ENCODE results near the gene CLCN3. TPM values are rescaled to one million over a fixed set of nuclear protein-coding genes. Genes with fewer than 3 reads are reported as not detected.
A peak's percentile ranks its signal among the peaks of the same experiment; 100 is the strongest.

Gene CLCN3
- total RNA-seq, 3 donors from 2014 or later (not counting 1 experiment from before 2014, with no cell fraction given): 20.7 to 26.0 (median 21.0) TPM

GRCh38 chr4:169594560-169595195 lies 25.7 kb upstream of the CLCN3 start:
- peaks cover 0 to 8% of the 10 kb centered on the region in 2 donors for H3K4me1 Mint-ChIP-seq
- no peak for TF ChIP-seq CTCF (IDR thresholded peaks at IDR 0.05)
- ATAC-seq: no peak

GRCh38 chr4:169601016-169601771 lies 19.2 kb upstream of the CLCN3 start:
- Histone ChIP-seq H3K4me3 (ENCODE audit: low read length) (no peak overlapping the region), H3K27ac (ENCODE audit: low read length) (no peak overlapping the region), H3K36me3 (ENCODE audit: control insufficient read depth, insufficient read depth, low read length) (peaks cover 21% of the 10 kb centered on the region), H3K27me3 (ENCODE audit: control insufficient read depth, insufficient read depth, low read length) (no peaks in the 10 kb centered on the region), H3K4me1 (ENCODE audit: control insufficient read depth, insufficient read depth, low read length) (no peaks in the 10 kb centered on the region), H3K9me3 (ENCODE audit: control insufficient read depth, insufficient read depth, low read length) (no peaks in the 10 kb centered on the region)
- Mint-ChIP-seq H3K27me3 (ENCODE audit: low read depth in 2 of 2) (no peaks in the 10 kb centered on the region), H3K36me3 (peaks cover 8% of the 10 kb centered on the region), H3K4me1 (peaks cover 8% of the 10 kb centered on the region in 2 donors), H3K4me3 (no peak overlapping the region), H3K9me3 (no peaks in the 10 kb centered on the region), H3K27ac (peak overlapping the region in 1 of 2 donors; percentile 24)
- no peak for DNase-seq
- no peak for TF ChIP-seq CTCF (IDR thresholded peaks at IDR 0.05)
- ATAC-seq: no peak
- intact Hi-C loops (cut with micrococcal nuclease): no loop called here

More at GRCh38 chr4:169594560-169595195, 25.7 kb upstream of the CLCN3 start:
- no peak overlapping the region for H3K27ac ChIP-seq (ENCODE audit: low read length)
- DNase-seq: no peak
- H3K9me3 ChIP-seq (ENCODE audit: control insufficient read depth, insufficient read depth, low read length): no peaks in the 10 kb centered on the region
- Mint-ChIP-seq H3K27me3 (ENCODE audit: low read depth in 2 of 2) (no peaks in the 10 kb centered on the region), H3K27ac (no peak overlapping the region), H3K9me3 (no peaks in the 10 kb centered on the region), H3K36me3 (peaks cover 19% of the 10 kb centered on the region), H3K4me3 (no peak overlapping the region)
- peaks cover 18% of the 10 kb centered on the region for H3K36me3 ChIP-seq (ENCODE audit: control insufficient read depth, insufficient read depth, low read length)
- no peak overlapping the region for H3K4me3 ChIP-seq (ENCODE audit: low read length)
- no peaks in the 10 kb centered on the region for H3K27me3 ChIP-seq (ENCODE audit: control insufficient read depth, insufficient read depth, low read length)
- intact Hi-C loops (cut with micrococcal nuclease): no loop called here
- H3K4me1 ChIP-seq (ENCODE audit: control insufficient read depth, insufficient read depth, low read length): no peaks in the 10 kb centered on the region

- intact Hi-C loops (cut with micrococcal nuclease): no loop called here
- H3K36me3 Mint-ChIP-seq: peaks cover 8% of the 10 kb centered on the region
These were observed 17.1 kb upstream of the CLCN3 start for GRCh38 chr4:169603312-169603711.

More at GRCh38 chr4:169603312-169603711, 17.1 kb upstream of the CLCN3 start:
- DNase-seq (no peak), ATAC-seq (no peak)
- H3K4me3 Mint-ChIP-seq: no peak overlapping the region
- no peak for TF ChIP-seq CTCF (IDR thresholded peaks at IDR 0.05)
- no peaks in the 10 kb centered on the region for H3K27me3 Mint-ChIP-seq (ENCODE audit: low read depth in 2 of 2)
- no peak overlapping the region for H3K27ac ChIP-seq (ENCODE audit: low read length)
- H3K4me3 ChIP-seq (ENCODE audit: low read length): no peak overlapping the region
- no CpG with 5 or more reads among the region's 2 CpGs for whole genome bisulfite sequencing (ENCODE audit: insufficient coverage)
- H3K27me3 ChIP-seq (ENCODE audit: control insufficient read depth, insufficient read depth, low read length): no peaks in the 10 kb centered on the region
- H3K9me3 Mint-ChIP-seq: no peaks in the 10 kb centered on the region
- H3K4me1 Mint-ChIP-seq: peaks cover 8 to 18% of the 10 kb centered on the region in 2 donors
- no peaks in the 10 kb centered on the region for H3K4me1 ChIP-seq (ENCODE audit: control insufficient read depth, insufficient read depth, low read length)
- H3K36me3 ChIP-seq (ENCODE audit: control insufficient read depth, insufficient read depth, low read length): peaks cover 17% of the 10 kb centered on the region
- no peaks in the 10 kb centered on the region for H3K9me3 ChIP-seq (ENCODE audit: control insufficient read depth, insufficient read depth, low read length)
- H3K27ac Mint-ChIP-seq: no peak overlapping the region
